CD4-positive, alpha-beta memory T cell (primary cell): ENCODE measurements around the gene ZNF529. TPM values are rescaled to one million over a fixed set of nuclear protein-coding genes. Genes with fewer than 3 reads are reported as not detected.

Source experiments
- CTCF ChIA-PET: fragments of 350-600 bp; sonication (Branson Sonifier 250); formaldehyde crosslinking; loops from one replicate; lab custom pipeline; 2021; ENCODE audit warnings: inconsistent platforms; ENCODE audit not compliant: partially characterized antibody; lab: Charles Lee
- POLR2A ChIA-PET: fragments of 350-600 bp; sonication (Branson Sonifier 250); formaldehyde crosslinking; loops from one replicate; lab custom pipeline; 2021; ENCODE audit not compliant: partially characterized antibody; lab: Charles Lee
- DNase-seq, 5 donors: peaks; one replicate each; pipeline versions ENCODE4 v3.0.0 to v3.0.0-alpha.2; 2020 to 2022; ENCODE audit warnings: mixed read lengths in 1 of 5
- H3K27ac ChIP-seq: one replicate; pipeline ENCODE4 v1.7.0; 2013; ENCODE audit warnings: low read depth, low read length
- H3K27me3 ChIP-seq: 2 replicates; pipeline ENCODE4 v1.7.0; 2013; ENCODE audit warnings: mild to moderate bottlenecking, low read length, moderate library complexity; ENCODE audit not compliant: insufficient read depth
- H3K36me3 ChIP-seq: 2 replicates; pipeline ENCODE4 v1.7.0; 2013; ENCODE audit warnings: mild to moderate bottlenecking, low read length, moderate library complexity; ENCODE audit not compliant: insufficient read depth
- H3K4me1 ChIP-seq: 2 replicates; pipeline ENCODE4 v1.7.0; 2013; ENCODE audit warnings: mild to moderate bottlenecking, low read length, moderate library complexity; ENCODE audit not compliant: insufficient read depth
- H3K4me3 ChIP-seq, 2 donors: one replicate each; pipeline ENCODE4 v1.7.0; 2013; ENCODE audit warnings: low read length in 2 of 2, mild to moderate bottlenecking in 1 of 2
- H3K9me3 ChIP-seq, 2 donors: one replicate each; pipeline ENCODE4 v1.7.0; 2013; ENCODE audit warnings: low read length in 2 of 2, control low read depth in 1 of 2; ENCODE audit not compliant: control insufficient read depth in 1 of 2
- H3K27ac Mint-ChIP-seq, 7 donors: one replicate each; pipeline ENCODE4 v1.8.0; 2020 to 2021; ENCODE audit warnings: mixed read lengths in 7 of 7, mild to moderate bottlenecking in 6 of 7, inconsistent platforms in 3 of 7, moderate library complexity in 3 of 7
- H3K27me3 Mint-ChIP-seq, 2 donors: one replicate each; pipeline ENCODE4 v1.8.0; 2020 to 2021; ENCODE audit warnings: mixed read lengths in 2 of 2
- H3K36me3 Mint-ChIP-seq, 2 donors: one replicate each; pipeline ENCODE4 v1.8.0; 2020 to 2021; ENCODE audit warnings: mixed read lengths in 2 of 2, inconsistent platforms in 1 of 2, mild to moderate bottlenecking in 1 of 2
- H3K4me1 Mint-ChIP-seq, 4 donors: one replicate each; pipeline ENCODE4 v1.8.0; 2020 to 2021; ENCODE audit warnings: mixed read lengths in 4 of 4, mild to moderate bottlenecking in 1 of 4
- H3K4me3 Mint-ChIP-seq, 8 donors: one replicate each; pipeline ENCODE4 v1.8.0; 2020 to 2021; ENCODE audit warnings: mixed read lengths in 8 of 8, mild to moderate bottlenecking in 7 of 8, moderate library complexity in 6 of 8, inconsistent platforms in 3 of 8
- H3K9me3 Mint-ChIP-seq, 8 donors: one replicate each; pipeline ENCODE4 v1.8.0; 2020 to 2021; ENCODE audit warnings: mixed read lengths in 8 of 8, mild to moderate bottlenecking in 5 of 8, inconsistent platforms in 3 of 8, moderate library complexity in 1 of 8
- intact Hi-C: fragments of 100-400 bp; cut with micrococcal nuclease; formaldehyde crosslinking; loops from one replicate; pipeline ENCODE4 v1.15.1; 2023
- polyA plus RNA-seq, 2 donors: library from polyadenylated mRNA; unstranded; fragments of 300-500 nt; fragmentation: Illumina TruSeq; gene quantifications; one replicate each; pipeline ENCODE4 v1.2.3, GENCODE V29; 2021
- total RNA-seq, 2 experiments: library from RNA; stranded (reverse); gene quantifications; one replicate each; pipeline ENCODE4 v1.2.3, GENCODE V29; 2021

ZNF529 gene
- total and polyA plus RNA-seq, 4 experiments from 2014 or later: 7.9 to 33.5 (median 20.8) TPM

GRCh38 chr19:36524617-36525016 is 48.5 kb downstream of the ZNF529 start:
- Mint-ChIP-seq H3K4me3 (no peak overlapping the region), H3K27me3 (no peaks in the 10 kb centered on the region), H3K4me1 (peaks cover 21 to 34% (median 25%) of the 10 kb centered on the region in 4 donors), H3K9me3 (peaks cover 2 to 68% (median 45%) of the 10 kb centered on the region in 8 donors), H3K36me3 (peaks cover 53 to 59% of the 10 kb centered on the region in 2 donors), H3K27ac (no peak overlapping the region)
- intact Hi-C loops: loop anchor here (5.0 kb wide), 1 partner anchor 693 kb away; the partner anchor contains the start of gene ZNF383
- ChIA-PET CTCF (no interaction called here), POLR2A (no interaction called here)
- no peak for DNase-seq
- H3K27me3 ChIP-seq: no peaks in the 10 kb centered on the region
- no peak overlapping the region for H3K27ac ChIP-seq
- H3K36me3 ChIP-seq: peaks cover 19% of the 10 kb centered on the region
- peaks cover 0 to 30% of the 10 kb centered on the region in 2 donors for H3K9me3 ChIP-seq
- no peak overlapping the region for H3K4me3 ChIP-seq
- peaks cover 22% of the 10 kb centered on the region for H3K4me1 ChIP-seq

DNA sequence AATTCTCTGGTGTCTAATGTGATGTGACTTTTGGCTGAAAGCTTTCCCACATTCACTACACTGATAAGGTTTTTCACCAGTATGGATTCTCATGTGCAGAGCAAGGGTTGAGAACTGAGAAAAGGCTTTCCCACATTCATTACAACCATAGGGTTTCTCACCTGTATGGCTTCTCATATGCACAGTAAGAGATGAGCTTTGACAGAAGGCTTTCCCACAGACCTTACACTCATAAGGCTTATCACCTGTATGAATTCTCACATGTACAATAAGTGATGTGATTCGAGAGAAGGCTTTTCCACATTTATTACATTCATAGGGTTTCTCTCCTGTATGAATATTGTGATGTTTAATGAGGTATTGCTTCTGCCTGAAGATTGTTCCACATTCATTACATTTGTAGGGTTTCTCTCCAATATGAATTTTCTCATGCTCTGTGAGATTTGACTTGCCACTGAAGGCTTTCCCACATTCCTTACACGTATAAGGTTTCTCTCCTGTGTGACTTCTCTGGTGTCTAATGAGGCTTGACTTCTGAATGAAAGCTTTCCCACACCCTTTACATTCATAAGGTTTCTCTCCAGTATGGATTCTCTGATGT is 59.0 kb downstream of the ZNF529 start:
- Mint-ChIP-seq H3K36me3 (peaks cover 52 to 57% of the 10 kb centered on the region in 2 donors), H3K4me1 (peaks cover 0 to 6% (median 0%) of the 10 kb centered on the region in 4 donors), H3K27me3 (no peaks in the 10 kb centered on the region), H3K4me3 (no peak overlapping the region), H3K27ac (no peak overlapping the region), H3K9me3 (peaks cover 6 to 94% (median 80%) of the 10 kb centered on the region in 8 donors)
- Histone ChIP-seq H3K4me1 (no peaks in the 10 kb centered on the region), H3K4me3 (no peak overlapping the region), H3K27me3 (no peaks in the 10 kb centered on the region), H3K9me3 (peaks cover 16 to 66% of the 10 kb centered on the region in 2 donors), H3K27ac (no peak overlapping the region), H3K36me3 (peaks cover 32% of the 10 kb centered on the region)
- ChIA-PET CTCF (no interaction called here), POLR2A (no interaction called here)
- intact Hi-C loops: no loop called here
- no peak for DNase-seq

- no peak overlapping the region for H3K4me3 Mint-ChIP-seq
- H3K36me3 ChIP-seq: no peaks in the 10 kb centered on the region
- H3K4me3 ChIP-seq: no peak overlapping the region
- H3K9me3 ChIP-seq: peaks cover 0 to 36% of the 10 kb centered on the region in 2 donors
- no peak for DNase-seq
- no peaks in the 10 kb centered on the region for H3K4me1 ChIP-seq
- peaks cover 0 to 96% (median 66%) of the 10 kb centered on the region in 8 donors for H3K9me3 Mint-ChIP-seq
- intact Hi-C loops: no loop called here
- CTCF ChIA-PET: no interaction called here
- H3K27ac ChIP-seq: no peak overlapping the region
- H3K27me3 ChIP-seq: no peaks in the 10 kb centered on the region
- H3K4me1 Mint-ChIP-seq: no peaks in the 10 kb centered on the region
- no peaks in the 10 kb centered on the region for H3K27me3 Mint-ChIP-seq
- H3K36me3 Mint-ChIP-seq: peaks cover 8 to 12% of the 10 kb centered on the region in 2 donors
- POLR2A ChIA-PET: no interaction called here
- H3K27ac Mint-ChIP-seq: no peak overlapping the region
Measured at GRCh38 chr19:36508325-36508724, 64.8 kb downstream of the ZNF529 start.

DNA sequence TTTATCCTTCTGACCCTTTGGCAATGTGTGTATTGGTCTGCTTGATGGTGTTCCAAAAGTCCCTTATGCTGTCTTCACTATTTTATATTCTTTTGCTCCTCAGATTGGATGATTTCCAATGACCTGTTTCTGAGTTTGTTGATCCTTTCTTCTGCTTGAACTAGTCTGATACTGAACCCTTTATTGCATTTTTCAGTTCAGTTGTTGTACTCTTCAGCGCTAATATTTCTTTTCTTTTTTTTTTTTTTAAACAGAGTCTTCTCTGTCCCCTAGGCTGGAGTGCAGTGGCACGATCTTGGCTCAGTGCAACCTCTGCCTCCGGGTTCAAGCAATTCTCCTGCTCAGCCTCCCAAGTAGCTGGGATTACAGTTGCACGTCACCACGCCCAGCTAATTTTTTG is 71.1 kb downstream of the ZNF529 start:
- no peak overlapping the region for H3K4me3 Mint-ChIP-seq
- H3K9me3 ChIP-seq: peaks cover 0 to 19% of the 10 kb centered on the region in 2 donors
- POLR2A ChIA-PET: no interaction called here
- CTCF ChIA-PET: no interaction called here
- H3K4me3 ChIP-seq: no peak overlapping the region
- H3K27ac Mint-ChIP-seq: no peak overlapping the region
- peaks cover 12% of the 10 kb centered on the region in 2 donors for H3K36me3 Mint-ChIP-seq
- H3K27ac ChIP-seq: no peak overlapping the region
- DNase-seq: no peak
- no peaks in the 10 kb centered on the region for H3K27me3 Mint-ChIP-seq
- peaks cover 2 to 89% (median 52%) of the 10 kb centered on the region in 8 donors for H3K9me3 Mint-ChIP-seq
- H3K27me3 ChIP-seq: no peaks in the 10 kb centered on the region
- H3K4me1 ChIP-seq: no peaks in the 10 kb centered on the region
- intact Hi-C loops: no loop called here
- no peaks in the 10 kb centered on the region for H3K36me3 ChIP-seq
- no peaks in the 10 kb centered on the region for H3K4me1 Mint-ChIP-seq

DNA sequence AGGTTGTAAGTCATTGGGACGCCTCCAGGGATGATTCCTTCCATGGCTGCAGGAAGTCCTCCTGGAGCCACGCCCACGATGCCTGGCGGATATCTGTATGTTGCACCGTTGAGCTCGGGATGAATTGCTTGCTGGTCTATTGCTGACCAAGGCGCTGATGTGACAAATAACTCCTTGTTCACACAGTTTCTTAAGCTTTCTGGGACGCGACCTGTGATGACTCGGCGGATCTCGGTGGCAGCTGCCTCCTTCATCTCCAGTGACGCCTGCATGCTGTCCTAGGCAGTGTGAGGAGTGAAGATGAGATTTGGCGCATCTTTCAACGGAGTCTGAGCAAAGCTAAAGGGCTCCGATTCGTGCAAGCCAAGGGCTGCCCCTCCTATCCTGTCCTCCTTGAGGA is 76.1 kb downstream of the ZNF529 start:
- Histone ChIP-seq H3K27ac (no peak overlapping the region), H3K27me3 (no peaks in the 10 kb centered on the region), H3K4me1 (no peaks in the 10 kb centered on the region), H3K36me3 (no peaks in the 10 kb centered on the region), H3K4me3 (no peak overlapping the region), H3K9me3 (peaks cover 0 to 9% of the 10 kb centered on the region in 2 donors)
- H3K4me3 Mint-ChIP-seq: no peak overlapping the region
- no peak overlapping the region for H3K27ac Mint-ChIP-seq
- ChIA-PET CTCF (no interaction called here), POLR2A (no interaction called here)
- H3K9me3 Mint-ChIP-seq: peaks cover 2 to 59% (median 33%) of the 10 kb centered on the region in 8 donors
- H3K4me1 Mint-ChIP-seq: no peaks in the 10 kb centered on the region
- DNase-seq: no peak
- H3K27me3 Mint-ChIP-seq: no peaks in the 10 kb centered on the region
- intact Hi-C loops: no loop called here
- H3K36me3 Mint-ChIP-seq: peaks cover 8 to 11% of the 10 kb centered on the region in 2 donors

Other genes starting within 250 kb of the ZNF529 start
- 10 to 100 TPM; 20.7 to 21.2 TPM for gene ZFP14, start 194.1 kb downstream of the ZNF529 start, total RNA-seq
- 1 to 10 TPM; 2.1 to 7.2 TPM for gene ZFP14, start 194.1 kb downstream of the ZNF529 start, polyA plus RNA-seq
- 1 to 10 TPM; 8.2 to 8.6 TPM for gene ZFP82, start 154.6 kb downstream of the ZNF529 start, total RNA-seq
- gene ZFP82, start 154.6 kb downstream of the ZNF529 start, polyA plus RNA-seq: 10 to 100 TPM in 1 of 2 donors, 1 to 10 TPM in 1; 8.3 to 12.3 TPM
- 10 to 100 TPM; 25.9 to 30.6 TPM for gene ZNF566, start 83.7 kb downstream of the ZNF529 start, total RNA-seq
- 10 to 100 TPM; 10.9 to 19.3 TPM for gene ZNF566, start 83.7 kb downstream of the ZNF529 start, polyA plus RNA-seq
- gene ZNF260, start 45.0 kb downstream of the ZNF529 start, total RNA-seq: 10 to 100 TPM; 15.4 to 18.8 TPM
- 10 to 100 TPM in 1 of 2 donors, 1 to 10 TPM in 1; 6.4 to 11.3 TPM for gene ZNF260, start 45.0 kb downstream of the ZNF529 start, polyA plus RNA-seq
- 10 to 100 TPM; 21.1 to 21.9 TPM for gene ZNF382, start 32.0 kb upstream of the ZNF529 start, total RNA-seq
- 10 to 100 TPM in 1 of 2 donors, 1 to 10 TPM in 1; 3.1 to 11.8 TPM for gene ZNF382, start 32.0 kb upstream of the ZNF529 start, polyA plus RNA-seq
- 10 to 100 TPM; 17.5 to 17.6 TPM for gene ZNF461, start 93.5 kb upstream of the ZNF529 start, total RNA-seq
- 1 to 10 TPM; 3.1 to 8.0 TPM for gene ZNF461, start 93.5 kb upstream of the ZNF529 start, polyA plus RNA-seq
- gene ZNF567, start 114.3 kb upstream of the ZNF529 start, total RNA-seq: 10 to 100 TPM; 17.0 to 19.8 TPM
- 10 to 100 TPM in 1 of 2 donors, 1 to 10 TPM in 1; 7.0 to 13.9 TPM for gene ZNF567, start 114.3 kb upstream of the ZNF529 start, polyA plus RNA-seq
- 1 to 10 TPM; 3.7 to 5.4 TPM for gene ZNF850, start 199.5 kb upstream of the ZNF529 start, total RNA-seq
- gene ZNF850, start 199.5 kb upstream of the ZNF529 start, polyA plus RNA-seq: 1 to 10 TPM in 1 of 2 donors, not detected in 1; 1.5 TPM